HG03135 (cell line): ENCODE measurements around the gene SYCN.
"Not testable (repeated sequence)": the region's sequence is repeated elsewhere in the genome, so short reads cannot be mapped to it uniquely, and the experiment has no call there.

Experiments used
- ATAC-seq: cut with Tn5 transposase; IDR thresholded peaks from one replicate; pipeline ENCODE4 v1.9.1; 2021; ENCODE audit warnings: mild to moderate bottlenecking, moderate library complexity; ENCODE audit not compliant: unreplicated experiment

Gene SYCN

DNA sequence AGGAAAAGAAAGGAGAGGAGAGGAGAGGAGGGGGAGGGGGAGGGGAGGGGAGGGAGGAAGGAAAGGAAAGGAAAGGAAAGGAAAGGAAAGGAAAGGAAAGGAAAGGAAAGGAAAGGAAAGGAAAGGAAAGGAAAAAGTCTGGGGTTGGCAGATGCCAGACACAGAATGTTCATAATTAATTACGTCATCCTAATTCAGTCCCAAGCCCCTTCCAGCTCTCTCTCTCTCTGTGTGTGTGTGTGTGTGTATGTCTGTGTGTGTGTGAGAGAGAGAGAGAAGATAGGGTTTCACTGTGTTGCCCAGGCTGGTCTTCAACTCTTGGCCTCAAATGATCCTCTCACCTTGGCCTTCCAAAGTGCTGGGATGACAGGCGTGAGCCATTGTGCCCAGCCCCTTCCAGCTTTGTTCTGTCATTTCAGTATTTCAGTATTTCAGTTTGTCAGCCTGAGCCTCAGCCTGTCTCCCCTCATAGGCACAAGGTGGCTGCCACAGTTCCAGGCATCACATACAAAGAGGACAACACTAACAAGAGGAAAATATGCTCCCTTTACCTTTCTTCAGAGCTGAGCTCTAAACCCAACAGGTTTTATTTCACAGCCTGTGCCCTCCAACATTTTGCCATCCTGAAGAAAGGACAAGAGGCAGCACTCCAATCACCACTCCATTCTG is 26.2 kb upstream of the SYCN start:
- ATAC-seq: no peak

DNA sequence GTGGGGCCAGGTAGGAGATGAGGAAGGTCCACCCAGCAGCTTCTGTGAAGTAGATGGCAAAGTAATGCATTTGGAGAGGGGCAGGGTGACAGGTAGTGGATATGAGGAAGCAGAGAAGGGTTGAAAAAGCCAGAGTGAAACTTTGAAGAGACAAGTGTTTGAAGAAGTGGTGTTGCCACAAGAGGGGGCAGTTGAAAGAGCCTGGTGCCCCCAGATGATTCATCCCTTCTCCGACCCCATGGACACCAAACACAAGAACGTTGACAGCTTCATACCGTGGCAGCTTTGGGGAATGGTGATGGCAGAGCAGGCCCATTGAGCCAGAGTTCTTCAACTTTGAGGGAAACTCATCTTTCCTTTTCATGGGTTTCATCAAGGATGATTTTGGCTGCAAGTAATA is 20.8 kb upstream of the SYCN start:
- ATAC-seq: no peak

DNA sequence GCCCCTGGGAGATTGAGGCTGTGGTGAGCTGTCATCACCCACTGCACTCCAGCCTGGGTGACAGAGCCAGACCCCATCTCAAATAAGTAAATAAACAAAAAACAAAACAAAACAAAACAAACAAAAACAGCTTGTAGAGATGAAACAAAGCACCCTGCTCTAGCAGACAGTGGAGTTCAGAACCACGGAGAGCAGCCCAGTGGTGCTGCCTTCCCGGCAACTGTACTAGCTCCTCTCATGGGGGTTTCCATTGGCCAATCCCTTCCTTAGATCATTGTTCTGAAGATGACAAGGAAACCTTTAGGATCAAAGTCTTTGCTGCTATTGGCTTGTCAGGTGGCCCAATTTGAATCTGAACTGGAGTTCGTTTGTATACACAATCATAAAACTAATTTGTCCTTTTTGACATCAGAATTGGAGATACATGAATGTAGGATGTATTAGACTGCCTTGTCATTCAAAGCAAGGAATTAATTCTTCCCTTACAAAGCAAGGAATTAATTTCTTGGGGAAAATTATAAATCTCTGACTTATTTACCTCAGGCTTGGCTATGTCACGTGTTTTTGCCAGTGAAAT is 19.7 kb upstream of the SYCN start:
- ATAC-seq: no peak

DNA sequence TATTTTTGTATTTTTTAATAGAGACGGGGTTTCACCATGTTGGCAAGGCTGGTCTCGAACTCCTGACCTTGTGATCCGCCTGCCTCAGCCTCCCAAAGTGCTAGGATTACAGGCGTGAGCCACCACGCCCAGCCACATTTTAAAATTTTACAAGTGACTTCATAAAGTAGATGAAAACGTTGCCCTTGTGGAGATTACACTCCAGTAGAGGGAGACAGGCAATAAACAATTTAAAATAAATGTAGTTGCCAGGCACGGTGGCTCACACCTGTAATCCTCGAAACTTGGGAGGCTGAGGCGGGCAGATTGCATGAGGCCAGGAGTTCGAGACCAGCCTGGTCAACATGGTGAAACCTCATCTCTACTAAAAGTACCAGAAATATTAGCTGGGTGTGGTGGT is 15.0 kb upstream of the SYCN start:
- not testable (repeated sequence) for ATAC-seq

DNA sequence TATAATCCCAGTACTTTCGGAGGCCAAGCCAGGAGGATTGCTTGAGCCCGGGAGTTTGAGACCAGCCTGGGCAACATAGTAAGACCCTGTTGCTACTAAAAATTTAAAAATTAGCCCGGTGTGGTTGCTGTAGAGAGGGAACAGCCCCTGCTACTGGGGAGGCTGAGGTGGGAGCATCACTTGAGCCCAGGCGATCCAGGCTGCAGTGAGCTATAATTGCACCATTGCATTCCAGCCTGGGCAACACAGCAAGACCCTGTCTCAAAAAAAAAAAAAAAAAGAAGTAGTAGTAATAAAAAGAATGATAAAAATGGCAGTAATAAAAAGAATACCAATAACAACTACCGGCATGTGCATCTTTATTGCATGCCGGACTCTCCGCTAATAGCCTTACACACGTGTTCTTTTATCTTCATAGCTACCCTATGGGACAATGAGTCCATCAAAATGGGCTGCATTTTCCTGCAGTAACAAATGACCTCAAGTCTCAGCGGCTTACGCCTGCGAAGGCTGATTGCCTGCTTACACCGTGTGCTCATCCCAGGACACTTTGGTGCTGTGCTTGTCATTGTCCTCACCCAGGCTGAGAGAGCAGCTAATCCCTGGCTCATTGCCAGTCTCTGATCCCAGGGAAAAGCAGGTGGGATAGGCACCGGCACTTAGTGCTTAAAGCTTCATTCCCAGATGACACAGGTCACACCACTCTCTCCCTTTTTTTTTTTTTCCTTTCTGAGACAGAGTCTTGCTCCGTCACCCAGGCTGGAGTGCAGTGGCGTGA is 14.4 kb upstream of the SYCN start:
- no peak for ATAC-seq

DNA sequence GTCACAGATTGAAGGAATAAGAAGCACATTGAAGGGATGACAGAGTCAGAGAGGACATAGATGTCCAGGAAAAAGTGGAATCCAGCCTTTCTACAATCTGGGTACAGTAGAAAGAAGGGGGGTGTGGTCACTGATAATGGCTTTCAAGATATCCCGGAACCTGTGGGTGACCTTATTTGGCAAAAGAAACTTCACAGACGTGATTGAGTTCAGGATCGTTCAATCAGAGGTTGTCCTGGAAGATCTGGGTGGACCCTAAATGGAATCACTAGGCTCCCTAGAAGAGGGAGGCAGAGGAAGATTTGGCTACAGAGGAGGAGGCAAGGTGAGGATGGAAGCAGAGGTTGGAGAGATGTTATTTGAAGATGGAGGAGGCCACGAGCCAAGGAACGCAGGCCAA is 13.0 kb upstream of the SYCN start:
- no peak for ATAC-seq

DNA sequence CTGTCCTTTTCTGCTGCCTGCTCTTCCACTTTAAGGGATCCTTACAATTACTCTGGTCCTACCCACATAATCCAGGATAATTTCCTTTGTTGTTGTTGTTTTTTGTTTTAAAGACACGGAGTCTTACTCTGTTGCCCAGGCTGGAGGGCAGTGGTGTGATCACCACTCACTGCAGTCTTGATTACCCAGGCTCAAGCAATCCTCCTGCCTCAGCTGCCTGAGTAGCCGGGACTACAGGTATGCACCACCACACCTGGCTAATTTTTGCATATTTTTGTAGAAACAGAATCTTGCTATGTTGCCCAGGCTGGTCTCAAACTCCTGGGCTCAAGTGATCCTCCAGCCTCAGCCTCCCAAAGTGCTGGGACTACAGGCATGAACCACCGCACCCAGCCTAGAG is 11.3 kb upstream of the SYCN start:
- ATAC-seq: not testable (repeated sequence)

DNA sequence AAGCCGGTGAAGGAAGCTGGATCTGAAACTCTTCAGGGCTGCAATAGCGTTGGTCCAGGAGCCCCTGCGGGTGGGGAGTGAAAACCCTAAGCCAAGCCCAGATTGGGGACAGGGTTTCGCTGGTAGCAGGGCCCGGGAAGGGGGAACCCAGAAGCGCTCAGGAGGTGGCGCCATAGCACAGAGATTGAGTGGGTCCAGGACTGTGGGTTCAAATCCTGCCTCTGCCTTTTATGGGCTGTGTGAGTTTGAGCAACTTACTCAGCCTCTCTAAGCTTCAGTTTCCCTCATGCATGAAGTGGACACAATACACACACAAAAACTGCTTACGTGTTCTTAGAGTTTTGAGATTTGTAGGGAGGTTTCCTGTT is 8.3 kb upstream of the SYCN start:
- no peak for ATAC-seq

DNA sequence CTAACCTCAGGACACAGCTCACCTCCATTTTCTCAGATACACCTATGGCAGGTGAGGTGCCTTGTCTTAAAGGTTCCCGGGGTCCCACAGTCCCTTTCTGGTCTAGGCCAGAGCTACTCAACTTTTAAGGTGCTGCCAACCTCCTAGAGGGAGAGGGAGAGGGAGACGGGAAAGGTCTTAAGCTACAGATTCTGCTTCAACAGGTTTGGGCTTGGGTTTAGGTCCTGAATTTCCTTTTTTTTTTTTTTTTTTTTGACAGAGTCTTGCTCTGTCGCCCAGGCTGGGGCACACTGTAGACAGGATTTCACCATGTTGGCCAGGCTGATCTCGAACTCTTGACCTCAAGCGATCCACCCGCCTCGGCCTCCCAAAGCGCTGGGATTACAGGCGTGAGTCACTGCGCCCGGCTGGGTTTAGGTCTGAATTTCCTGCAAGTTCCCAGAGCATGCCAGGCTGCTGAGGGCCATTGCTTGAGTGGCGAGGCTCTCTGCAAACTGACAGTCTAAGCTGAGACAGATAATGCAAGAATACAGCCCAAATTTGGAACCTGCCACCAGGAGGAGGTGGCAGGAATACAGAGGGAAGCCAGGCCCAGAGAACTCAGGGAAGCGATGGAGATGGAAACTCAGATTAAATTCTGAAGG is 7.8 kb upstream of the SYCN start:
- ATAC-seq: no peak

DNA sequence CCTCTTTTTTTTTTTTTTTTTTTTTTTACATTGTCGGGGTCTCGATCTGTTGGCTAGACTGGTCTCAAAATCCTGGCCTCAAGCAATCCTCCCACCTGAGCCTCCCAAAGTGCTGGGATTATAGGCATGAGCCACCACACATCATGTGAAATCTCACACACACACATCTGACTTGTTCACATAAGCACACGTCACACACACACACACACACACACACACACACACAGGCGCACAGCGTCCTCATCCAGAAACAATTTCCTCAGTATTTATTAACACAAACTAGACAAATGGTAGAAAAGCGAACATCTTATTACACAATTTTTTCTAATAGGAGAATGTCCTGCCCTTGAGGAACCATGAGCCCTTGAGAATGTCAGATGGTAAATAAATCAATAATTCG is 5.1 kb upstream of the SYCN start:
- no peak for ATAC-seq

DNA sequence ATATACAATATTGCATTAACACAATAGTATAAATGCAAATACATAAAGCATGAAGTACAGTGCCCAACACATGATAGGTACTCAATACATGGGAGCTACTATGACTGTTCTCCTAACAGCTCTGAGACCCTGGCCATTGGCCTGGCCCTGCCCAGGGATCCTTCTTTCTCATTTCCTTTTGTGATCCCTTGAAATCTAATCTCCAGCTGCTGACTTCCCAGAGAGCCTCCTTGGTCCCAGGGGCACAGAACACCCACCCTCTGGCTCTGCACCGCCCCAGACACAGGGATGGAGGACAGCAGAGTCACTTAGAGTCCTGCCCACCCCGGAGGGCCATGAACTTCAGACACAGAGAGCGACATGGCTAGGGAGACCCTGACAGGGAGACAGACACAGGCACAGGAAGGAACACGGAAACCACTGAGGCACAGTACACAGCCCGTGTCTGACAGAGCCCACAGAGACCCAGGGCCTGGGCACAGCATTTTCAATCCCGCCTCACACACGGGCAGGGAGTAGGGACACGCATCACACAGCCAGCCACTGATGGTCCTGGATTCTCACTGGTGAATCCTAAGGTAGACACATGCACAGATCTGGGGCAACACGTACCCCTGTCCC is 4.2 kb upstream of the SYCN start:
- ATAC-seq: no peak

DNA sequence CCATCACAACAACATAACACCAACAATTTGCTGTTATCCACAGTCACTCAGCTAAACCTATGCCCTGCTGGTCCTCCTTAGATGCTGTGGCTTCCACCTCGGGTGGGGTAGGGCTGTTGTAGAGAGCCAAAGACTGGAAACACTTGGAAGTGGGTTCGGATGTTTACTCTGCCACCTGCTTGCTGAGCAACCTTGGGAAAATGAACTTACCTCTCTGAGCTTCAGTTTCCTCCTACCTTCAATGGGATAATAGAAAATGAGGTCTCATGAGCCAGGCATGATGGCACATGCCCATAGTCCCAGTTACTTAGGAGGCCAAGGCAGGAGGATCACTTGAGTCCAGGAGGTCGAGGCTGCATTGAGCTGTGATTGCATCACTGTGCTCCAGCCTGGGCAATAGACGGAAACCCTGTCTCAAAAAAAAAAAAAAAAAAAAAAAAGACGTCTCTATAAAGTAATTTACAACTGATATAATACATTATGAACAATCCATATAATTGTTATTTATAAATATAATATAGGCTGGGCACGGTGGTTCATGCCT is 3.3 kb upstream of the SYCN start:
- ATAC-seq: no peak

DNA sequence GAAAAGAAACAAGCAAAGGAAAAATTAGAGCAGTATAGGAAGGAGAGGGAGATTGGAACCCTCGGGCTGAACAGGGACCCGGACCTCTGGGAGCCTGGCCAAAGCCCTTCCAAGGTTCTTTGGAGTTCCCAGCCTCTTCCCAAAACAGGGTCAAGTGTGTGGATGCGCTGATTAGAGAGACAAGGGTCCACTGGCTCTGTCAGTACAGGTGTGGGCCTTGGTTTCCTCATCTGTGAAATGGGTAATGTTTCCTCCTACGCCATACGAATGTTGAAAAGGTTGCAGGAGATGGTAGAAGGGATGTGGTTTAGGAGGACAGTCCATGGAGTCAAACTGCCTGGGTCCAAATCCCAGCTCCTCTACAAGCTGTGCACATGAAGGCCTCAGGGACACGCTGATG is 2.1 kb upstream of the SYCN start:
- no peak for ATAC-seq

DNA sequence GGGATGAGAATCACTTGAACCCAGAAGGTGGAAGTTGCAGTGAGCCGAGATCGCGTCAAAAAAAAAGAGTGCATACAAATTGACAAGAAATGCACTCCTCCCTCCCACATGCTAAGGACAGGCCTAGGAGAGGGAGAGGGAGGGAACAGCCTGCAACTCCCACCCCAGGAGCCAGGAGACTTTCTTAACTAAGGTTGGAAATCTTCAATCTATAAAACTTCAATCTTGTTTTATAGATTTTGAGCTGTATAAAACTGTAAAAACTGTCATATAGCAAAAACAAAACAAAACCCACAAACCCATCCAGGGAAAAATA is 1.3 kb upstream of the SYCN start:
- ATAC-seq: no peak

DNA sequence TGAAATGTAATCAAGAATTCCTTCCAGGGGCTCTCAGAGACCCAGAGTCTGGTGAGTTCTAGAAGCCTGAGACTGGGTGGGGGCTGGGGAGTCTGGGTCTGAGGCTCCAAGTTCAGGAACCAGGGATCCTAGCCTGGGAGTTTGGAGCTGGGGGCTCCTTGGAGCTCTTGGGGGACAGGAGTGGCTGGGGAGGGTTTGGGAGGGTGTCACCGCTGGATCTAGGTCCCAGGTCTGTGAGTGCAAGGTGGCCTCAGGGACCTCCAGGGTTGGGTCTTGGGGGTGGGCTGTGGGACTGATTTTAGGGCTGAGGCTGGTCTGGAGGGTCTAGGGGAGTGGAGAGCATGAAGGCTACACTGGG is 1.1 kb downstream of the SYCN start:
- ATAC-seq: no peak

DNA sequence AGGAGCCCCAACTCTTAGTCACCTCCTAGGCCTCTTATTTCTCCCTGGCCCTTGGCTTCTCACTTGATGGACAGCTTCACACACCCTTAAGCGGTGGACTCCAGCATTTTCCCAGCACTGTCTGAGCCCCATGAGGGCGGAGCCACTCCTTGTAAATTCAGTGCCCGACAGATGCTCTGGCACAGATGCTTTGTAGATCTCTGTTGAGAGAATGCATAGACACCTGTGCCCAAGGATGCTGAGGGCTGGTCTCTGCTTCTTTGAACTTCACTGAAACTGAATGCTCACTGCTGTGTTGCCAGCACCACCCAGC is 3.3 kb downstream of the SYCN start:
- ATAC-seq: no peak

DNA sequence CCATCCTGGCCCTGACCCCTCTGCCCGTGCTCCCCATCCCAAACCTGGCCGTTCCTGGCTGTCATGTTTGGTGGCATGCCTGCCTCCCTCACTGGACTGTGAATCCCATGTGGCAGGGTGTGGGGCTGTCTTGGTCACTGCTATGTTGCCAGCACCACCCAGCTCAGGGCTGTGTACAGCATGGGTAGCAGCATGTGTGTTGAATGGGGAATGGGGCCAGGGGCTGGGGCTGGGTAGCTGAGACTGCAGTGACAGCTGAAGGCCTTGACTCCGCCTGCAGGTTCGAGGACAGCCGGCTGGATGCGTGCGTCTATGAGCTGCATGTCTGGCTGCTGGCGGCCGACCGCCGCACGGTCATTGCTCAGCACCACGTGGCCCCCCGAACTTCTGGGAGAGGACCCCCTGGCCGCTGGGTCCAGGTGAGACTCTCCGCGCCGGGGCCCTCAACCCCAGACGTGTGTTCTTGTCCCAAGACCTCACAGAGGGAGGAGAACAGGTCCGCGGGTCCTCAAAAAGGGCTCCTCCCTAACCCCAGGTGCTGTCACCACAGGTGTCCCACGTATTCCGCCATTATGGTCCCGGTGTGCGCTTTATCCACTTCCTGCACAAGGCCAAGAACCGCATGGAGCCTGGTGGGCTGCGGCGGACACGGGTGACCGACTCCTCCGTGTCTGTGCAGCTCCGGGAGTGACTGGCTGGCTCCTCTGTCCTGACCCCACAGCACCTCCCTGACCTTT is 3.8 kb downstream of the SYCN start:
- ATAC-seq: no peak

DNA sequence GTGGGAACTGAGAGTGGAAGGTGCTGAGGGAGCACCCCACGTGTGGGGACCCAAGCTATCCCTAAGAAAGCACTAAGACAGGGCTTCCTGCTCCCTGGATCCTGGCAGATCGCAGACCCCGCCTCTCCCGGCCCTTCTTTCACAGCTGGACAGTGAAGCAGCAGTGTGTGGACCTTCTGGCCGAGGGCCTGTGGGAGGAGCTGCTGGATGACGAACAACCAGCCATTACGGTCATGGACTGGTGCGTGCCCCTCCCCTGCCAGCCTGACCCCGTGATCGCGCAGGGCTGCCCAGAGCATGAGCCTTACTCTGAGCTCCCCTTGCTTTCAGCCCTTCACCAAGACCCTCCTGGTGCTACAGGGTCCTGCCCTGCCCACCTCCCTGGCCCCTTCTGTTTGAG is 5.0 kb downstream of the SYCN start:
- ATAC-seq: no peak

DNA sequence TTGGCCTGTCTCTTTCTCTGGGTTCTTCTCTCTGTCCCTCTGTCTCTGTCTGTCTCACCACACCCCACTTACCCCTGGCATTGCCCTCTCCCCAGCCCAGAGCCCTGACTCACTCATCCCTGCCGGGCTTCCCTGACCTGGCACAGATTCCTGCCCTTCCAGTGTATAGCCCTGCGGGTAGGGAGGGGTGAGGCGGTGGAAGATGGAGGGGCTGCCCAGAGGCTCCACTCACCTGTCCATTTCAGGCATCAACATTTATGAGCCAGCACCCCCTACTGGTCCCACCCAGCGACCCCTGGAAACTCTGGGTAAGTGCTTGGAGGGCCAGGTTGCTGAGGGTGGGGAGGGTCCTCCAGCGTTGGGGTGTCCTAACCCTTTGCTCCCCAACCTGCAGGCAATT is 6.3 kb downstream of the SYCN start:
- no peak for ATAC-seq

DNA sequence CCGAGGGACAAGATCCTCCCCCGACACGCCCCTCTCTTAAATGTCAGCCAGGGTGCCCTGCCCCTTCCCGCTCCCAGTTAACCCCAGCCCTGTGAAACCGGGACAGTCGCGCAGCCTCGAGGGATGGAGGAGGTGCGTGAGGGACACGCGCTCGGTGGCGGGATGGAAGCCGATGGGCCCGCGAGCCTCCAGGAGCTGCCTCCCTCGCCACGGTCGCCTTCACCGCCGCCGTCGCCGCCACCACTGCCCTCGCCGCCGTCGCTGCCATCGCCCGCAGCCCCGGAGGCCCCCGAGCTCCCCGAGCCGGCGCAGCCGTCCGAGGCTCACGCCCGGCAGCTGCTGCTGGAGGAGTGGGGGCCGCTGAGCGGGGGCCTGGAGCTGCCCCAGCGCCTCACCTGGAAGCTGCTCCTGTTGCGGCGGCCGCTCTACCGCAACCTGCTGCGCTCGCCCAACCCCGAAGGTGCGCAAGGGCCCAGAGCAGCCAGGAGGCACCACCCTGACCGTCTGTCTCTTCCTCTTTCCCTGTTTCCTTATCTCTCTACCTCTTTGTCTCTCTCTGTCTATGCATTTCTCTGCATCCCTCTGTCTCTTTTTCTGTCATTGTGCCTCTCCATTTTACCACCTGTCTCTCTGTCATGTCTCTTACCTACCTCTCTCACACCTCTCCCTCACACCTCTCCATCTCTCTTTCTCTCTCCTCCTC is 7.1 kb downstream of the SYCN start, which contains the start of gene NCCRP1:
NCCRP1 (plus strand) TSS at position 105 of the 703 bp plus-strand sequence; CDS start at position 124, 19 bp downstream.
- ATAC-seq: no peak
